Suprapubic skin (tissue), 4 donors: ENCODE measurements around the gene LDHD. TPM values are rescaled to one million over a fixed set of nuclear protein-coding genes. Genes with fewer than 3 reads are reported as not detected.

Source experiments
- DNase-seq, 2 donors: peaks; one replicate each; pipeline ENCODE4 v3.0.0-alpha.2; 2019; ENCODE audit warnings: low spot score in 2 of 2
- H3K27ac ChIP-seq: fragments of 200-600 bp; sonication (generic); one replicate; pipeline ENCODE4 v1.5.1; 2019
- H3K27me3 ChIP-seq: fragments of 200-600 bp; sonication (generic); one replicate; pipeline ENCODE4 v1.5.1; 2019
- H3K36me3 ChIP-seq: fragments of 200-600 bp; sonication (generic); one replicate; pipeline ENCODE4 v1.5.1; 2019
- H3K4me1 ChIP-seq: fragments of 200-600 bp; sonication (generic); one replicate; pipeline ENCODE4 v1.5.1; 2019
- H3K4me3 ChIP-seq: fragments of 200-600 bp; sonication (generic); one replicate; pipeline ENCODE4 v1.5.1; 2019; ENCODE audit warnings: mild to moderate bottlenecking
- H3K9me3 ChIP-seq: fragments of 200-600 bp; sonication (generic); one replicate; pipeline ENCODE4 v1.5.1; 2019
- EP300 ChIP-seq: sonication (generic); formaldehyde crosslinking; IDR thresholded peaks from one replicate; pipeline ENCODE4 v1.6.1; 2017; ENCODE audit warnings: antibody characterized with exemption
- POLR2A ChIP-seq, 2 donors: fragments of 450-650 bp; IDR thresholded peaks; one replicate each; pipeline ENCODE4 v1.6.1; 2017; ENCODE audit warnings: antibody characterized with exemption in 2 of 2, mild to moderate bottlenecking in 2 of 2, moderate library complexity in 2 of 2
- POLR2AphosphoS5 ChIP-seq, 3 donors: sonication (generic); formaldehyde crosslinking; IDR thresholded peaks; one replicate each; pipeline ENCODE4 v1.6.1; 2017; ENCODE audit warnings: antibody characterized with exemption in 3 of 3
- WGBS: methylation state at CpG from one replicate; pipeline ENCODE4 v1.1.5; 2018; 5-methylcytosine and 5-hydroxymethylcytosine counted together
- total RNA-seq, 4 donors: library from RNA; depleted of rRNA; stranded (reverse); fragments of >200 nt; gene quantifications; one replicate each; pipeline ENCODE4 v1.1.0, GENCODE V29; 2016
- TF ChIP-seq, protein P1 (sequence below), 2 donors: fragments of 200-600 bp in 1 of 2; fragments of 450-650 bp in 1 of 2; sonication (generic) in 1 of 2; IDR thresholded peaks; one replicate each; pipeline ENCODE4 v1.5.1; 2016 to 2019; ENCODE audit warnings: antibody characterized with exemption in 2 of 2, mild to moderate bottlenecking in 1 of 2, moderate library complexity in 1 of 2

The LDHD gene
- total RNA-seq, 4 donors from 2014 or later: 10.7 to 19.2 (median 14.0) TPM

- no peaks in the 10 kb centered on the region for H3K9me3 ChIP-seq
- no peak for DNase-seq
- no peaks in the 10 kb centered on the region for H3K36me3 ChIP-seq
- no peaks in the 10 kb centered on the region for H3K27me3 ChIP-seq
- H3K4me3 ChIP-seq: no peak overlapping the region
- TF ChIP-seq, protein P1, sequence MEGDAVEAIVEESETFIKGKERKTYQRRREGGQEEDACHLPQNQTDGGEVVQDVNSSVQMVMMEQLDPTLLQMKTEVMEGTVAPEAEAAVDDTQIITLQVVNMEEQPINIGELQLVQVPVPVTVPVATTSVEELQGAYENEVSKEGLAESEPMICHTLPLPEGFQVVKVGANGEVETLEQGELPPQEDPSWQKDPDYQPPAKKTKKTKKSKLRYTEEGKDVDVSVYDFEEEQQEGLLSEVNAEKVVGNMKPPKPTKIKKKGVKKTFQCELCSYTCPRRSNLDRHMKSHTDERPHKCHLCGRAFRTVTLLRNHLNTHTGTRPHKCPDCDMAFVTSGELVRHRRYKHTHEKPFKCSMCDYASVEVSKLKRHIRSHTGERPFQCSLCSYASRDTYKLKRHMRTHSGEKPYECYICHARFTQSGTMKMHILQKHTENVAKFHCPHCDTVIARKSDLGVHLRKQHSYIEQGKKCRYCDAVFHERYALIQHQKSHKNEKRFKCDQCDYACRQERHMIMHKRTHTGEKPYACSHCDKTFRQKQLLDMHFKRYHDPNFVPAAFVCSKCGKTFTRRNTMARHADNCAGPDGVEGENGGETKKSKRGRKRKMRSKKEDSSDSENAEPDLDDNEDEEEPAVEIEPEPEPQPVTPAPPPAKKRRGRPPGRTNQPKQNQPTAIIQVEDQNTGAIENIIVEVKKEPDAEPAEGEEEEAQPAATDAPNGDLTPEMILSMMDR (IDR thresholded peaks at IDR 0.05): no peak
- TF ChIP-seq POLR2A (IDR thresholded peaks at IDR 0.05): no peak
- no peak for TF ChIP-seq EP300
- no peak for TF ChIP-seq POLR2AphosphoS5 (IDR thresholded peaks at IDR 0.05)
- H3K4me1 ChIP-seq: peaks cover 31% of the 10 kb centered on the region
- 77% methylated on average over 6 of the region's 6 CpGs for WGBS
- H3K27ac ChIP-seq: no peak overlapping the region
Measured at GRCh38 chr16:75089486-75090202, 26.9 kb downstream of the LDHD start.

GRCh38 chr16:75088934-75089333 lies 27.6 kb downstream of the LDHD start:
- no peak overlapping the region for H3K4me3 ChIP-seq
- H3K4me1 ChIP-seq: peaks cover 31% of the 10 kb centered on the region
- H3K27ac ChIP-seq: no peak overlapping the region
- no peaks in the 10 kb centered on the region for H3K27me3 ChIP-seq
- H3K9me3 ChIP-seq: no peaks in the 10 kb centered on the region
- no peak for DNase-seq
- TF ChIP-seq, protein P1 (IDR thresholded peaks at IDR 0.05): no peak
- TF ChIP-seq POLR2AphosphoS5 (IDR thresholded peaks at IDR 0.05) (no peak), EP300 (no peak), POLR2A (IDR thresholded peaks at IDR 0.05) (no peak)
- H3K36me3 ChIP-seq: no peaks in the 10 kb centered on the region
- 81% methylated on average over 8 of the region's 8 CpGs for WGBS

DNA sequence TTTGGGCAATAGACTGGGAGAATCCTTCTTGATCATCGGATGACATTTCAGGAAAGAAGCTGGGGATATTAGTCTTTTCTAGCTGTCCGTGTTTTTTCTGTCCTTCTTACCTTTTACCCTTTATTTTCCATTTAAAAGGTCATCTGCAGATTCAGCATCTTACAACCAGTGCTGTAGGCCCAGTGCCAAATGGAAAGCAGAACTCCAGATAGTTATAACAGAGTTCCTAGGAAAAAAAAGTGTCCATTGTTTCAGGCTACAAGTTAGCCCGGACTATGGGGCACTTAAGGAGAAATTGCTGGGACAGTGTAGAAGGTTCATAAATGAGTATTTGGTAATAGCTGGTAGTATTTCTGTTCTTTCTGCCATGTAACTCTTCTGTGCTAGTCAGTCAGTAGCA lies 28.4 kb downstream of the LDHD start:
- no peak overlapping the region for H3K4me3 ChIP-seq
- H3K36me3 ChIP-seq: no peaks in the 10 kb centered on the region
- no peak for DNase-seq
- H3K27ac ChIP-seq: no peak overlapping the region
- TF ChIP-seq POLR2AphosphoS5 (IDR thresholded peaks at IDR 0.05): no peak
- TF ChIP-seq EP300: no peak
- no peak for TF ChIP-seq POLR2A (IDR thresholded peaks at IDR 0.05)
- TF ChIP-seq, protein P1 (IDR thresholded peaks at IDR 0.05): no peak
- H3K9me3 ChIP-seq: no peaks in the 10 kb centered on the region
- peaks cover 38% of the 10 kb centered on the region for H3K4me1 ChIP-seq
- no peaks in the 10 kb centered on the region for H3K27me3 ChIP-seq
- 68% methylated on average over 3 of the region's 3 CpGs for WGBS

DNA sequence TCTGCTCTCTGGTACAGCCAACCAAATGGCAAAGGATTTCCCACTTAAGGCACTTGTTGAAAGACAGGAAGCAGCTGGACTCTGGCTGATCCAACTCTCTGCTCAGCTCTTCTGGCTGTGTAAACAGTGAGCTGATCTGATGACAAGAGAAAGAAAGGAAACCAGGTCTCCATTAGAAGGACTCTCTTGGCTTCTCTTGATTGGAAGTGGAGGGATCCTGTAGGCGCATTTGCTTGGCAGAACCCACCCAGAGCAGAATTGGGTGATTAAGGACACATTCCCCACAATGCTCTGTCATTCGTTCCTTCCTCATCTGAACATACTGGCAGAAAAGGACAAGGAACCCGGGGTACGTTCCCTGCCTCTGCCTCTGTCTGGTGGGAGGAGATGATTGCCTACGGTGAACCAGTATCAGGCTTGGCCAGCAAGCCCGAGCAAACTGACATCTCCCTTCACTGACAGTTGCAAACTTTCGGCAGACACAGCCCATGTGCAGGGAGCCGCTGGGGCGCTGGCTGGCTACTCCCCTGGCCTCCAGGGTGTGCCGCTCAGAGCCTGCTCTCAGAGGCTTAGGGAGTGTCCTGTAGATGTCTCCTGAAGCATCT lies 29.1 kb downstream of the LDHD start:
- DNase-seq: no peak
- Histone ChIP-seq H3K4me1 (peaks cover 37% of the 10 kb centered on the region), H3K27ac (peak overlapping the region; percentile 6), H3K36me3 (no peaks in the 10 kb centered on the region), H3K4me3 (no peak overlapping the region), H3K27me3 (no peaks in the 10 kb centered on the region), H3K9me3 (no peaks in the 10 kb centered on the region)
- TF ChIP-seq, protein P1 (IDR thresholded peaks at IDR 0.05): no peak
- TF ChIP-seq POLR2AphosphoS5 (IDR thresholded peaks at IDR 0.05): no peak
- TF ChIP-seq POLR2A (IDR thresholded peaks at IDR 0.05): no peak
- no peak for TF ChIP-seq EP300
- 32% methylated on average over 7 of the region's 10 CpGs for WGBS

DNA sequence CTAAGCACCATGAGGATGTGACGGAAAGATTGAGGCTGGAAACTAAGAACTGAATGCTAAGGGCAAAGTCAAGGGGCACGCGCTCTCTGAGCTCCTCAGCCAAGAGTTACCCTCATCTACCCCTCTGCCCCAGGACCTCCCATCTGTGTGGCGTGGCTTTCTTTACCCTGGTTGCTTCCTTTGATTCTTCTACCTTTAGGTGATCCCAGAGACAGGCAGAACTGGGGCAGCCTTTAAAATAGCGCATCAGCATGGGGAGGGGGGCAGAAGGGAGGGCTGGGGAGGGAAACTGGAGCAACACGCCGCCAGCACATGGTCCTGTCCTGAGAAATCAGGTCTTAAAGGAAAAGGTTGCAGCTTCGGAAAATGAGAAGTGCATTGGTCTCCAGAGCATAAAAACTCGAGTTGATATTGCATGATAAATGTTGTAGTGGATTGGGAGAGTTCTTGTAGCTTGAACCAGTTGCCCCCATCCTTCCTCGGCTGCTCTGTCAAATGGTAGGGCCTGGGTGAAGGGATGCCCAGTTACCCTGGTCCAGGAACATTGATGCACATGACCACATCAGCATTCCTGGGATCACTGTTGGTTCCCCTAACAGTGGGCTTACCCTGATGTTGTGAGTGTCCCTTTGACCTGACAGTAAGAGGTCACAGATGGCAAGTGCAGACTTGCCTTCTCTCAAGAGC lies 29.7 kb downstream of the LDHD start:
- no peaks in the 10 kb centered on the region for H3K9me3 ChIP-seq
- DNase-seq: no peak
- H3K36me3 ChIP-seq: no peaks in the 10 kb centered on the region
- 82% methylated on average over 10 of the region's 10 CpGs for WGBS
- no peak overlapping the region for H3K4me3 ChIP-seq
- no peak for TF ChIP-seq POLR2AphosphoS5 (IDR thresholded peaks at IDR 0.05)
- TF ChIP-seq EP300: no peak
- TF ChIP-seq, protein P1 (IDR thresholded peaks at IDR 0.05): no peak
- no peak for TF ChIP-seq POLR2A (IDR thresholded peaks at IDR 0.05)
- H3K27me3 ChIP-seq: no peaks in the 10 kb centered on the region
- H3K27ac ChIP-seq: peak overlapping the region; percentile 6
- peaks cover 37% of the 10 kb centered on the region for H3K4me1 ChIP-seq
